Epithelial cell of proximal tubule (primary cell): ENCODE data around the gene DOCK8. TPM values are rescaled to one million over a fixed set of nuclear protein-coding genes. Genes with fewer than 3 reads are reported as not detected.

Experiments used
- DNase-seq: peaks from one replicate; pipeline ENCODE4 v3.0.0-alpha.2; 2011; ENCODE audit warnings: low read depth
- H3K4me3 ChIP-seq: 2 replicates; pipeline ENCODE4 v1.5.1; 2011; ENCODE audit warnings: low read depth, mild to moderate bottlenecking, low read length
- CTCF ChIP-seq: conservative IDR thresholded peaks from 2 replicates; pipeline ENCODE4 v1.5.1; 2012; ENCODE audit warnings: low read depth, mild to moderate bottlenecking, low read length
- total RNA-seq: library from RNA; depleted of rRNA; stranded (reverse); fragments of >200 nt; gene quantifications from 2 replicates; pipeline ENCODE4 v1.2.3, GENCODE V29; 2015

DOCK8 gene
- total RNA-seq, 1 donor from 2014 or later: 0.92 TPM

DNA sequence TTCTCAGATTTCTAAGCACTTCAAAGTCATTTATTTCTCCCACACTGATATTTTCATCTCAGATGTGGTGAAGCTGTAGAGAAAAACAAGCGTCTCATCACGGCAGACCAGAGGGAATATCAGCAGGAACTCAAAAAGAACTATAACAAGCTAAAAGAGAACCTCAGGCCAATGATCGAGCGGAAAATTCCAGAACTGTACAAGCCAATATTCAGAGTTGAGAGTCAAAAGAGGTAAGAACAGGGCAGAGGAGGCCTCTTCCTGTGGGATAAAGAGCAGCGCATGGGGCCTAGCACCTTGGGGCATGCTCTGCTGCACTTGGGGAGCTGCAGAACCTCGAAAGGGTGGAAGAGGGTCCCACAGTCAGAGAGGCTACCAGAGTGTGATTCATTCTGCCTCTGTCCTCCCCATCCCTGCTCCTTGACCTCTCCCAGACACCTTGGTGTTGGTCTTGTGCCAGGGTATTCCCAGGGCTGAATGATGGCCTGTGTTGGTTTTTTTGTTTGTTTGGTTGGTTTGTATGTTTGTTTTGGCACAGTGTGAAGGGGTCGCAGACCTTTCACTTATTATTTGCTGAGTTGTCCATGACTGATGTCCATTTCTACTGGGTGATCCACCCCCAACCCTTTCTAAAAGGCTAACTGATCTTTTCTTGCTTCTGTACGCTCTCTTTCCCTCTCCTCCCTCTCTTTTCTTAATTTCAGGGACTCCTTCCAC, 248.9 kb downstream of the DOCK8 start:
- TF ChIP-seq CTCF: no peak
- H3K4me3 ChIP-seq: no peak overlapping the region
- DNase-seq: no peak

DNA sequence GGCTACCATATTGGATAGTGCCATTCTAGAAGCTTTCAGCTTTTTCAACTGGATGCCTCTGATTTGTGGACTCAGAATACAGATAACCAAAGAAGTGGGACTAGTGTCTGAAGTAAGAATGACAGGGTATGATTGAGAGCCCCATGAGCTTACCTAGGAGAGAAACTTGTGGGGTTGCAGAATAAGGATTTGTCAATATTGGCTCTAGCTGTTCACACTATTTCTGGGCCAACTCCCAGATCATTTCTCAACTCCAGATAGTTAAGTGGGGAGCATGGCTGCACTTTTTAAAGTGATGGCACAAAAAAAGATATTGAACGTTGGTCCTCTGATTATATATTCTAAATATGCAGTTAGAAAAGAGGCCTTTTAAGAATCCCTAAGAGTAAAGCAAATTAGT, 252.1 kb downstream of the DOCK8 start:
- no peak overlapping the region for H3K4me3 ChIP-seq
- no peak for TF ChIP-seq CTCF
- no peak for DNase-seq

- TF ChIP-seq CTCF: no peak
- DNase-seq: no peak
- H3K4me3 ChIP-seq: peak overlapping the region; percentile 67
These were observed 254.2 kb downstream of the DOCK8 start for GRCh38 chr9:468766-469426.

- peak overlapping the region; percentile 67 for H3K4me3 ChIP-seq
- TF ChIP-seq CTCF: no peak
- no peak for DNase-seq
These were observed 255.2 kb downstream of the DOCK8 start for GRCh38 chr9:469672-470551.

DNA sequence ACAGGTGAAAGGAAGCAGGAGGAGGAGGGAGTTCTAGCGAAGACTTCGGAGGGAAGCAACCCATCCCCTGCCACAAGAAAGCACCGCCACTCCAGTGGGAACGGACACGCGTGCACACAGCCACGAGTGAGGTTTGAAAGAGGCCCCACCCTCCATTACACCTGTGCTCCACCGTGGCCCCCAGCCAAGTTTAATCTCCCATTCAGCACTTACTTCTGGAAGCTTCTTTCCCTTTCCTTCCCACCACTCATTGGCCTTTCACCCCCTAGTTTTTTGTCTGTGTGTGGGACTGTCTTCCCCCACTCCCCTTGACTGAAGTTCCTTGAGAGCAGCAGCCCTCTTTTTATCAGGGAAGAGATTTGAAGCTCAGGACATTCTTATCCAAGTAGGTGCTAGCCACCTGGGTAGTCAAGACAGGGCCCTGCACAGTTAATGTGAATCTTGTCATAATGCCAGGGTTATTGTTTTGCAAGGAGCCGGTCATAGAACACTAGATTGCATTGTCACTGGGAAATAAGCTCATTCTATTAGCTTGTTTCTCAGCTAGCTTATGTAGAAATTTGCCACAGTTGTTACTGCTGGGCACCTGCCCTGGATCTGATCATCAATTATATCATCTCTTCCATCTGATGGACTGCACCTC, 256.0 kb downstream of the DOCK8 start:
- TF ChIP-seq CTCF: no peak
- peak overlapping the region; percentile 67 for H3K4me3 ChIP-seq
- no peak for DNase-seq

DNA sequence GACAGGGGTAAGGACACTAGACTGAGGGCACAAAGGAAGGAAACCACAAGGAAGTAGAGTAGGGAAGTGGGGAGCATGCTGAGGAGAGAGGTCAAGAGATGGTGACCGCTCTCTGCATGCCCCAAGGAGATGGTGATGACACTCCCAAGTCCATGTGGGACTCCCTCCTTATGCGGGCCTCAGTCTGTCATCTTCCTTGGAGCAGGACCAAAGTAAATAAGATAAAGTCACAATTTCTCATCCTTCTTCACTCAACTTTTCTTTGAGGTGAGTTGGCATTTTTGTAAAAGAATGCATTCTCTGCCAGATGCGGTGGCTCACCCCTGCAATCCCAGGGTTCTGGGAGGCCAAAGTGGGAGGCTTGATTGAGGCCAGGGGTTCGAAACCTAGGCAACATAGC, 256.7 kb downstream of the DOCK8 start:
- no peak for TF ChIP-seq CTCF
- DNase-seq: no peak
- no peak overlapping the region for H3K4me3 ChIP-seq
